Coronary artery (tissue), 2 donors: Measurements from ENCODE around the gene SIAH2.

ENCODE experiments used
- DNase-seq: peaks from one replicate; pipeline ENCODE4 v3.0.0-alpha.2; 2017; ENCODE audit warnings: low spot score
- H3K27ac ChIP-seq, 2 donors: fragments of 200-600 bp; sonication (generic); one replicate each; pipeline ENCODE4 v1.5.1; 2016 to 2019
- H3K4me3 ChIP-seq: fragments of 200-600 bp; sonication (generic); 2 replicates; pipeline ENCODE4 v1.5.1; 2016; ENCODE audit warnings: mild to moderate bottlenecking, moderate library complexity
- TF ChIP-seq, protein P1 (sequence below): fragments of 200-600 bp; sonication (generic); IDR thresholded peaks from one replicate; pipeline ENCODE4 v1.5.1; 2019; ENCODE audit warnings: antibody characterized with exemption

SIAH2 gene

DNA sequence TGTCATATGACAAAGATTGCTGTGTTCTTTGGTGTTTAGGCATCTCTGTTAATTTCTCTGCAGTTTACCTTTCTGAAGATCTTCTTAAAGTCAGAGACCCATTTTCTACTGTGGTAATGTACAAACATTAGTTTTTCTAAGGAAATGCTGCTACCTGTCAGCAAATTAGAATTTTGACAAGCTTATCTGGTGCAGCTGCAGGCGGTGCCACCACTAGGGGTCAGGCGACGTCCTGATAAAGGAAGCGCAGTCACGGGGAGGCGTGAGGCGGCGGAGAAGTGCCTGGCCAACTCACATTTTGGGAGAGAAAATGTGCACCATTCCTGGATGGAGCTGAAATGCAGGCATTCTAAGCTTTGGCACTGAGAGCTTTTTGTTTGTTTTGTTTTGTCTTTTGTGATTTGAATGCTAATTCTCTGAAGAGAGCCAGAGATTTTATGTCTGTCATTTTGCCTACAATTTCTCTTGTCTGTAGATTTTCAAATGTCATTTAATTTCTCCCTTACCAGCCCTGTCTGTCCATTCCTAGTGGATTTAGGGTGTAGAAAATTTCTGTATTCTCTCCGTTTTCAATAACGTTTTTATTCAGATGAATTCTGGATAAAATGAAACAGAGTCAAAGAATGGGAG, 24.9 kb upstream of the SIAH2 start:
- H3K27ac ChIP-seq, result no peak overlapping the region
- no peak overlapping the region for H3K4me3 ChIP-seq
- TF ChIP-seq, protein P1, sequence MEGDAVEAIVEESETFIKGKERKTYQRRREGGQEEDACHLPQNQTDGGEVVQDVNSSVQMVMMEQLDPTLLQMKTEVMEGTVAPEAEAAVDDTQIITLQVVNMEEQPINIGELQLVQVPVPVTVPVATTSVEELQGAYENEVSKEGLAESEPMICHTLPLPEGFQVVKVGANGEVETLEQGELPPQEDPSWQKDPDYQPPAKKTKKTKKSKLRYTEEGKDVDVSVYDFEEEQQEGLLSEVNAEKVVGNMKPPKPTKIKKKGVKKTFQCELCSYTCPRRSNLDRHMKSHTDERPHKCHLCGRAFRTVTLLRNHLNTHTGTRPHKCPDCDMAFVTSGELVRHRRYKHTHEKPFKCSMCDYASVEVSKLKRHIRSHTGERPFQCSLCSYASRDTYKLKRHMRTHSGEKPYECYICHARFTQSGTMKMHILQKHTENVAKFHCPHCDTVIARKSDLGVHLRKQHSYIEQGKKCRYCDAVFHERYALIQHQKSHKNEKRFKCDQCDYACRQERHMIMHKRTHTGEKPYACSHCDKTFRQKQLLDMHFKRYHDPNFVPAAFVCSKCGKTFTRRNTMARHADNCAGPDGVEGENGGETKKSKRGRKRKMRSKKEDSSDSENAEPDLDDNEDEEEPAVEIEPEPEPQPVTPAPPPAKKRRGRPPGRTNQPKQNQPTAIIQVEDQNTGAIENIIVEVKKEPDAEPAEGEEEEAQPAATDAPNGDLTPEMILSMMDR, result peak; percentile 66
- no peak for DNase-seq

DNA sequence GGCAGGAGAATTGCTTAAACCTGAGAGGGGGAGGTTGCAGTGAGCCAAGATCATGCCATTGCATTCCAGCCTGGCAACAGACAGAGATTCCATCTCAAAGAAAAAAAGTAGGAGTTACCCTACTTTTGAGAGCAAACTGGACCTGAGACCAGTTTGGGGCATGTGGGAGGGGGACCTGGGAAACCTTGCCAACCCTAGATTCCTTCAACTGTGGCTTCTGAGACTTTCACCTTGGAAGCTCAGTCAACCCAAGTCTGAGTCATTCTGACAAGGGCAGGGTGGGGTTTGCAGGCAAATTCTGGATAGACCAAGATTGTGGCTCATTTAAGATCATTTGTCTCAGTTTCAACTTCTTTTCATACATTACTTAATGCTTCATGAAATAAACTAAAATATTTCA, 23.8 kb upstream of the SIAH2 start:
- Histone ChIP-seq H3K4me3 (no peak overlapping the region), H3K27ac (no peak overlapping the region)
- no peak for DNase-seq
- TF ChIP-seq, protein P1, result no peak

DNA sequence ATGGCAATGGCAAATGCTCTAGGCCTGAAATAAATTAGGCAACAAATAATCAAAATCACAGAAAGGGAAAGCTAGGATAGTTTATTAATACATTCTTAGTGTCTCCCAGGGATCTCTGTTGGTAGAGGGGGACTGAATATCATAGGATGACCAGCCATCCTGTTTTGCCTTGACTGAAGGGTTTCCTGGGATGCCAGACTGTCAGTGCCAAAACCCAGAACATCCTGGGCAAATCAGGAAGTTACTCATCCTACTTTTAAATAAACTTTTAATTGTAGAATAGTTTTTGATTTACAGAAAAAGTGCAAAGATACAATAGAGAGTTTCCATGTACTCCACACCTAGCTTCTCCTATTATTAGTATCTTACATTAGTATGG, 21.8 kb upstream of the SIAH2 start:
- H3K4me3 ChIP-seq, result no peak overlapping the region
- TF ChIP-seq, protein P1, result no peak
- DNase-seq, result no peak
- H3K27ac ChIP-seq, result no peak overlapping the region

DNA sequence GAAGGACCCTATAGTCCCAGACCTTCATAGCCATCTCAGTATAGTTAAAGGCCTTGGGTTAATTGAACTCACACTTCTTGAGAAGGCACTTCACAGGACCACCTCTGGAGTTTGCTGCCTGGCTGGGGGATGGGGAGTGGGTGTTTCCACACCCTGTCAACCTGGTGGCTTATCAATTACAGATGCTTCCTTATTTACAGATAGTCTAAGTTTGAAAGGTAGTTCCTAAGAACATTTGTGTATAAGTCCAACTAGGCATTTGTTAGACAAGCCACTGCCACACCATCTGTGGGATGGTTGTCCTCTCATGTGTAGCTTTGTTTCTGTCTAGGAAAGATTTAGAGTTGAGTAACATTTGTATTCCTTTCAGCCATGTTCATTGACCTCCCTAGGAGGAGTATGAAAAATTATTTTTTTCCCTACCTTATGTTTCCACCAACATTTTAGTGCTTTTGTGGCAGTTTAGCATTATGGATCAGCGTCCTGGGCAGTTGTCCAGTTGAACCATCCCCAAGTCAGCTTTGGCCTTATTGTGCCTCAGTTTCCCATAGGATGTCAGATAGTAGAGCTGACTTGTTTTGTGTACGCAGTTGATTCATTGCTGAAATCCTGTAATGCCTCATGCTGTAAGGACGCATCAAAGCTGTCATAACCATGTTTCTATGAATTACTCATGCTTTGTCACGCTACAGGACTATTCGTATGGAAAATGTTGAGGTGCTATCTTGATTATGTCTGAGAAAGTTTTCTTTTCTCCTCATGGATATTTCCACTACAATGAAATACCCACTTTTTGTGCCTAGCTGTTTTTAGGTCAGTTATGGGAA, 21.2 kb upstream of the SIAH2 start:
- DNase-seq, result no peak
- Histone ChIP-seq H3K4me3 (no peak overlapping the region), H3K27ac (no peak overlapping the region)
- TF ChIP-seq, protein P1, result no peak

DNA sequence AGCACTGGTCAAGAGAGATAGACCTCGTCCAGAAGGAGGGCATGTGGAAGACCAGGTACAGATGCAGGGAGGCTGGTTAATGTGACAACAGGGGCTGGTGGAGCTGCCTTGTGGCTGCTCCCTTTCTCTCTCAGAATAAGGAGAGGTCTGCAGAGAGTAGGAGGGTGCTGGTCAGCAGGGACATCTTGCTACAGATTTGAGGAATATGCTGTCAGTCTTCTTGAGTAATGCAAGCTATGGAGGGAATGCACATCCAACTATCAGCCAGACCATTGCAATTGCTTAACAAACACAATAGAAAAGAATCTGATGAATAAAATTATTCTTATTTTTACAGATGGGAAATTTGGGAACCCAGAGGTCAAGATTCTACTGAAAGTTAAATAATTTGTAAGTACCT, 20.3 kb upstream of the SIAH2 start:
- Histone ChIP-seq H3K4me3 (no peak overlapping the region), H3K27ac (no peak overlapping the region)
- DNase-seq, result no peak
- TF ChIP-seq, protein P1, result no peak

DNA sequence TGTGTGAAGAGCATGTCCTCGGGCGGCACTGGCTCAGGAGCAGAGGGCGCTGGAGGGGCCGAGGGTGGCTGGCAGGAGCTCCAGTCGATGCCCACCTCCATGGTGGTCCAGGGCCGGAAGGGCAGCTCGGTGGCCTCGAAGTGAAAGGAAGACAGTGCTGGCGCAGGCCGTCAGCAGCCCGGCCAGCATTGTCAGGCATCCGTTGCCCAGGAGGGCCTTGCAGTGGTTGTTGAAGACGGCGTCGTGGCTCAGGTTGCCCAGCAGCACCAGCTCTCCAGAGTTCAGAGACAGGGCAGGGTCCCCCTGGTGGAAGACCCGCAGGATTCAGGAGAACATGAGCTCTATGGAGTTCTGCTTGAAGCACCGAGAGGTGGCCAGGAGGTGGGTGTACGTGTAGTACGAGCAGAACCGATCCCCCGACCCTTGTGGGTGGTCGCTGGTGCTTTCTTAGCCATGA, 16.5 kb upstream of the SIAH2 start:
- TF ChIP-seq, protein P1, result no peak

More for the DNA sequence above, 16.5 kb upstream of the SIAH2 start:
- DNase-seq, result no peak
- H3K27ac ChIP-seq, result no peak overlapping the region
- H3K4me3 ChIP-seq, result no peak overlapping the region
